Measurements from ENCODE around the gene AMIGO1. TPM values are rescaled to one million over a fixed set of nuclear protein-coding genes. Genes with fewer than 3 reads are reported as not detected.
A peak's percentile ranks its signal among the peaks of the same experiment; 100 is the strongest.

AMIGO1 gene
- polyA plus RNA-seq (ENCODE audit: insufficient read length in 3 of 3) = 1 to 10 TPM; 6.6 to 8.1 (median 7.5) TPM
- long read RNA-seq, donor 1, full-length matches to known transcripts = 2 of 2 reads
- long read RNA-seq, donor 1, partial matches to known transcripts = 0 of 2 reads
- long read RNA-seq, donor 1, other reads (novel, unspliced or antisense) = 0 of 2 reads
- long read RNA-seq, donor 2, full-length matches to known transcripts = 4 of 4 reads
- long read RNA-seq, donor 2, partial matches to known transcripts = 0 of 4 reads
- long read RNA-seq, donor 2, other reads (novel, unspliced or antisense) = 0 of 4 reads
- long read RNA-seq, donor 3, full-length matches to known transcripts = 4 of 4 reads
- long read RNA-seq, donor 3, partial matches to known transcripts = 0 of 4 reads
- long read RNA-seq, donor 3, other reads (novel, unspliced or antisense) = 0 of 4 reads
- long read RNA-seq, donor 4, full-length matches to known transcripts = 3 of 3 reads
- long read RNA-seq, donor 4, partial matches to known transcripts = 0 of 3 reads
- long read RNA-seq, donor 4, other reads (novel, unspliced or antisense) = 0 of 3 reads
- long read RNA-seq, donor 5, full-length matches to known transcripts = 3 of 3 reads
- long read RNA-seq, donor 5, partial matches to known transcripts = 0 of 3 reads
- long read RNA-seq, donor 5, other reads (novel, unspliced or antisense) = 0 of 3 reads
- long read RNA-seq, donor 6, full-length matches to known transcripts = 4 of 4 reads
- long read RNA-seq, donor 6, partial matches to known transcripts = 0 of 4 reads
- long read RNA-seq, donor 6, other reads (novel, unspliced or antisense) = 0 of 4 reads
- long read RNA-seq, donor 7, full-length matches to known transcripts = 7 of 7 reads
- long read RNA-seq, donor 7, partial matches to known transcripts = 0 of 7 reads
- long read RNA-seq, donor 7, other reads (novel, unspliced or antisense) = 0 of 7 reads
- long read RNA-seq, donor 8, full-length matches to known transcripts = 3 of 3 reads
- long read RNA-seq, donor 8, partial matches to known transcripts = 0 of 3 reads
- long read RNA-seq, donor 8, other reads (novel, unspliced or antisense) = 0 of 3 reads
- long read RNA-seq, donor 9, full-length matches to known transcripts = 1 of 1 reads
- long read RNA-seq, donor 9, partial matches to known transcripts = 0 of 1 reads
- long read RNA-seq, donor 9, other reads (novel, unspliced or antisense) = 0 of 1 reads
- long read RNA-seq, donor 10, full-length matches to known transcripts = 2 of 2 reads
- long read RNA-seq, donor 10, partial matches to known transcripts = 0 of 2 reads
- long read RNA-seq, donor 10, other reads (novel, unspliced or antisense) = 0 of 2 reads
- long read RNA-seq, donor 11, full-length matches to known transcripts = 2 of 2 reads
- long read RNA-seq, donor 11, partial matches to known transcripts = 0 of 2 reads
- long read RNA-seq, donor 11, other reads (novel, unspliced or antisense) = 0 of 2 reads
- long read RNA-seq, donor 12, full-length matches to known transcripts = 7 of 7 reads
- long read RNA-seq, donor 12, partial matches to known transcripts = 0 of 7 reads
- long read RNA-seq, donor 12, other reads (novel, unspliced or antisense) = 0 of 7 reads
- long read RNA-seq, donor 13, full-length matches to known transcripts = 3 of 3 reads
- long read RNA-seq, donor 13, partial matches to known transcripts = 0 of 3 reads
- long read RNA-seq, donor 13, other reads (novel, unspliced or antisense) = 0 of 3 reads
- long read RNA-seq, donor 14 = 0 reads
- long read RNA-seq, donor 15, full-length matches to known transcripts = 3 of 159 reads
- long read RNA-seq, donor 15, partial matches to known transcripts = 156 of 159 reads
- long read RNA-seq, donor 15, other reads (novel, unspliced or antisense) = 0 of 159 reads
- long read RNA-seq, donor 16, full-length matches to known transcripts = 6 of 6 reads
- long read RNA-seq, donor 16, partial matches to known transcripts = 0 of 6 reads
- long read RNA-seq, donor 16, other reads (novel, unspliced or antisense) = 0 of 6 reads

- DNase-seq = peak; percentile 71
These were observed at the start of gene AMIGO1 for GRCh38 chr1:109509176-109510134. Gene AMIGO1, minus strand, starts transcription at chr1:109509727. Its CDS starts 815 bp downstream, at chr1:109508912.

- DNase-seq = no peak
These were observed 48.0 kb upstream of the AMIGO1 start for GRCh38 chr1:109557520-109557919.

- DNase-seq = no peak
These were observed 47.0 kb upstream of the AMIGO1 start for GRCh38 chr1:109556563-109556962.

- peak; percentile 97 for DNase-seq
These were observed 39.1 kb upstream of the AMIGO1 start, which contains the start of gene GNAI3 for GRCh38 chr1:109548321-109549267. Gene GNAI3, plus strand, starts transcription at chr1:109548615. Its CDS starts 106 bp downstream, at chr1:109548721.

- no peak for DNase-seq
These were observed 38.2 kb upstream of the AMIGO1 start for GRCh38 chr1:109547463-109548320.

- peak; percentile 92 for DNase-seq
These were observed 37.0 kb upstream of the AMIGO1 start for GRCh38 chr1:109546311-109547109.

- DNase-seq = no peak
These were observed 34.6 kb upstream of the AMIGO1 start for GRCh38 chr1:109543988-109544735.

GRCh38 chr1:109543283-109543987 lies 33.9 kb upstream of the AMIGO1 start:
- DNase-seq = no peak

- no peak for DNase-seq
These were observed 33.1 kb upstream of the AMIGO1 start for GRCh38 chr1:109542657-109543056.

- no peak for DNase-seq
These were observed 31.6 kb upstream of the AMIGO1 start for GRCh38 chr1:109541102-109541501.

- DNase-seq = no peak
These were observed 30.1 kb upstream of the AMIGO1 start, which contains the start of gene GPR61 for GRCh38 chr1:109539676-109540075. Gene GPR61, plus strand, starts transcription at chr1:109539872. Its CDS starts 3,151 bp downstream, at chr1:109543023.

GRCh38 chr1:109538827-109539555 lies 29.5 kb upstream of the AMIGO1 start:
- DNase-seq = no peak

GRCh38 chr1:109537450-109538178 lies 28.1 kb upstream of the AMIGO1 start:
- DNase-seq = no peak
